ENCODE data around the gene SFTA2. TPM values are rescaled to one million over a fixed set of nuclear protein-coding genes. Genes with fewer than 3 reads are reported as not detected.
"Not testable (repeated sequence)": the region's sequence is repeated elsewhere in the genome, so short reads cannot be mapped to it uniquely, and the experiment has no call there.

SFTA2 gene
- total RNA-seq, 1 experiment from 2014 or later = not detected

GRCh38 chr6:30970946-30971345, 39.0 kb upstream of the SFTA2 start:
- no peak overlapping the region for H3K4me3 ChIP-seq (replicated peaks in 1 of 2; ENCODE audit: low read depth in 1 of 2, low read length in 2 of 2)
- BruUV-seq (replicated peaks) = no TSS peak
- H3K79me2 ChIP-seq (ENCODE audit: insufficient read depth, low read length) = no peaks in the 10 kb centered on the region
- DNase-seq (ENCODE audit: low read depth, low spot score) = no peak
- ChIA-PET POLR2A (no interaction called here), RAD21 (ENCODE audit: low non-redundant PET in 1 of 2, low total read pairs in 2 of 2, uncharacterized antibody in 2 of 2, unreplicated experiment in 2 of 2) (no interaction called here), CTCF (no interaction called here)
- no peak overlapping the region for H2AFZ ChIP-seq (ENCODE audit: low read depth, low read length, poor library complexity, severe bottlenecking)
- H3K9ac ChIP-seq (ENCODE audit: low read length) = no peak overlapping the region
- H3K4me1 ChIP-seq (ENCODE audit: control insufficient read depth in 1 of 2, insufficient read depth in 2 of 2, low read length in 2 of 2) = no peaks in the 10 kb centered on the region
- no peak overlapping the region for H3K4me2 ChIP-seq (ENCODE audit: low read length)
- H4K20me1 ChIP-seq (ENCODE audit: insufficient read depth) = no peaks in the 10 kb centered on the region
- H3K36me3 ChIP-seq (ENCODE audit: control insufficient read depth in 1 of 2, insufficient read depth in 2 of 2, low read length in 2 of 2) = no peaks in the 10 kb centered on the region
- TF ChIP-seq JUND (IDR thresholded peaks at IDR 0.05) (no peak), POLR2AphosphoS5 (IDR thresholded peaks at IDR 0.05; ENCODE audit: low read depth, low read length) (no peak), MAX (IDR thresholded peaks at IDR 0.05) (no peak), EGR1 (IDR thresholded peaks at IDR 0.05; ENCODE audit: low read depth) (no peak)
- H3K27me3 ChIP-seq (ENCODE audit: insufficient read depth, low read length) = no peaks in the 10 kb centered on the region
- no peaks in the 10 kb centered on the region for H3K9me3 ChIP-seq (ENCODE audit: control insufficient read depth in 1 of 2, insufficient read depth in 1 of 2, low read depth in 1 of 2, low read length in 2 of 2)
- ATAC-seq = no peak
- intact Hi-C loops (cut with micrococcal nuclease) = no loop called here
- H3K27ac ChIP-seq (ENCODE audit: low read depth, low read length) = no peak overlapping the region
- H3K9me2 ChIP-seq (ENCODE audit: insufficient read depth) = no peaks in the 10 kb centered on the region

- POLR2A ChIA-PET; intact Hi-C loops (cut with micrococcal nuclease): not testable (repeated sequence)
Observed at GRCh38 chr6:30969171-30969570, 37.2 kb upstream of the SFTA2 start.

More at GRCh38 chr6:30969171-30969570, 37.2 kb upstream of the SFTA2 start:
- DNase-seq (ENCODE audit: low read depth, low spot score); H3K9me3 ChIP-seq (ENCODE audit: control insufficient read depth in 1 of 2, insufficient read depth in 1 of 2, low read depth in 1 of 2, low read length in 2 of 2); H2AFZ ChIP-seq (ENCODE audit: low read depth, low read length, poor library complexity, severe bottlenecking); BruUV-seq (replicated peaks); H3K36me3 ChIP-seq (ENCODE audit: control insufficient read depth in 1 of 2, insufficient read depth in 2 of 2, low read length in 2 of 2); H3K4me2 ChIP-seq (ENCODE audit: low read length); H3K9ac ChIP-seq (ENCODE audit: low read length); RAD21 ChIA-PET (ENCODE audit: low non-redundant PET in 1 of 2, low total read pairs in 2 of 2, uncharacterized antibody in 2 of 2, unreplicated experiment in 2 of 2); H4K20me1 ChIP-seq (ENCODE audit: insufficient read depth); H3K79me2 ChIP-seq (ENCODE audit: insufficient read depth, low read length); H3K27ac ChIP-seq (ENCODE audit: low read depth, low read length); ATAC-seq; H3K4me3 ChIP-seq (replicated peaks in 1 of 2; ENCODE audit: low read depth in 1 of 2, low read length in 2 of 2); H3K4me1 ChIP-seq (ENCODE audit: control insufficient read depth in 1 of 2, insufficient read depth in 2 of 2, low read length in 2 of 2); CTCF ChIA-PET; H3K9me2 ChIP-seq (ENCODE audit: insufficient read depth); H3K27me3 ChIP-seq (ENCODE audit: insufficient read depth, low read length): not testable (repeated sequence)
